Upper lobe of left lung (tissue), 6 donors: ENCODE data around the gene EAPP. TPM values are rescaled to one million over a fixed set of nuclear protein-coding genes. Genes with fewer than 3 reads are reported as not detected.
"Not testable (repeated sequence)": the region's sequence is repeated elsewhere in the genome, so short reads cannot be mapped to it uniquely, and the experiment has no call there.

Experiments used
- ATAC-seq, 2 donors: fragments of 200-7000 bp; cut with Tn5 transposase; one replicate each; pipeline ENCODE4 v1.9.1; 2022; ENCODE audit warnings: mild to moderate bottlenecking in 2 of 2, moderate library complexity in 2 of 2; ENCODE audit not compliant: low FRiP score in 2 of 2
- DNase-seq, 2 donors: peaks; one replicate each; pipeline ENCODE4 v3.0.0-alpha.2; 2019 to 2020
- H3K27ac ChIP-seq, 4 donors: fragments of 200-600 bp; sonication (generic); one replicate each; pipeline ENCODE4 v1.5.1; 2016 to 2019
- H3K27me3 ChIP-seq, 4 donors: fragments of 200-600 bp; sonication (generic); one replicate each; pipeline ENCODE4 v1.5.1; 2017 to 2019
- H3K36me3 ChIP-seq, 4 donors: fragments of 200-600 bp; sonication (generic); one replicate each; pipeline ENCODE4 v1.5.1; 2016 to 2019
- H3K4me1 ChIP-seq, 4 donors: fragments of 200-600 bp; sonication (generic); one replicate each; pipeline ENCODE4 v1.5.1; 2018 to 2019
- H3K4me3 ChIP-seq, 4 donors: fragments of 200-600 bp; sonication (generic); one replicate each; pipeline ENCODE4 v1.5.1; 2017 to 2019; ENCODE audit warnings: mild to moderate bottlenecking in 2 of 4, moderate library complexity in 1 of 4
- H3K9me3 ChIP-seq, 4 donors: fragments of 200-600 bp; sonication (generic); one replicate each; pipeline ENCODE4 v1.5.1; 2018 to 2019
- CTCF ChIP-seq, 6 experiments: fragments of 450-650 bp in 4 of 6; fragments of 200-600 bp in 2 of 6; sonication (generic) in 2 of 6; IDR thresholded peaks; one replicate each; pipeline ENCODE4 v1.5.1; 2016 to 2019; ENCODE audit warnings: antibody characterized with exemption in 6 of 6
- EP300 ChIP-seq, 4 donors: sonication (generic); formaldehyde crosslinking; IDR thresholded peaks; one replicate each; pipeline ENCODE4 v1.5.1; 2017; ENCODE audit warnings: antibody characterized with exemption in 4 of 4, control low read depth in 2 of 4
- POLR2A ChIP-seq, 4 donors: fragments of 450-650 bp; IDR thresholded peaks; one replicate each; pipeline ENCODE4 v1.5.1; 2016 to 2017; ENCODE audit warnings: antibody characterized with exemption in 4 of 4, mild to moderate bottlenecking in 2 of 4
- POLR2AphosphoS5 ChIP-seq, 2 donors: sonication (generic); formaldehyde crosslinking; IDR thresholded peaks; one replicate each; pipeline ENCODE4 v1.5.1; 2017; ENCODE audit warnings: antibody characterized with exemption in 2 of 2
- WGBS, 2 donors: methylation state at CpG; one replicate each; pipeline ENCODE4 v1.1.5; 2017 to 2018; 5-methylcytosine and 5-hydroxymethylcytosine counted together
- total RNA-seq, 6 donors: library from RNA; depleted of rRNA in 4 of 6; stranded (reverse); fragments of >200 nt in 4 of 6; gene quantifications; one replicate each; pipeline versions ENCODE4 v1.1.0 to v1.2.1, GENCODE V29; 2016 to 2021
- donor health status: DM: no; HTN: no; CAD: no; lungs with moderate emphysema.
- donor health status: DM: no; HTN: yes; CAD: no; lungs with severe emphysema.

Gene EAPP
- total RNA-seq, 6 donors from 2014 or later, result 12.5 to 30.6 (median 27.6) TPM

GRCh38 chr14:34522496-34522895 lies 17.0 kb downstream of the EAPP start:
- H3K27me3 ChIP-seq, result no peaks in the 10 kb centered on the region
- 47 to 72% methylated on average over 2 of the region's 2 CpGs for WGBS, 2 donors
- DNase-seq, result no peak
- H3K27ac ChIP-seq, result no peak overlapping the region
- TF ChIP-seq EP300 (IDR thresholded peaks at IDR 0.05) (no peak), POLR2A (IDR thresholded peaks at IDR 0.05) (no peak), POLR2AphosphoS5 (IDR thresholded peaks at IDR 0.05) (no peak), CTCF (IDR thresholded peaks at IDR 0.05) (no peak)
- H3K4me3 ChIP-seq, result no peak overlapping the region
- no peaks in the 10 kb centered on the region for H3K4me1 ChIP-seq
- ATAC-seq, result no peak
- H3K36me3 ChIP-seq, result peaks cover 70 to 100% (median 92%) of the 10 kb centered on the region in 4 donors
- no peaks in the 10 kb centered on the region for H3K9me3 ChIP-seq

DNA sequence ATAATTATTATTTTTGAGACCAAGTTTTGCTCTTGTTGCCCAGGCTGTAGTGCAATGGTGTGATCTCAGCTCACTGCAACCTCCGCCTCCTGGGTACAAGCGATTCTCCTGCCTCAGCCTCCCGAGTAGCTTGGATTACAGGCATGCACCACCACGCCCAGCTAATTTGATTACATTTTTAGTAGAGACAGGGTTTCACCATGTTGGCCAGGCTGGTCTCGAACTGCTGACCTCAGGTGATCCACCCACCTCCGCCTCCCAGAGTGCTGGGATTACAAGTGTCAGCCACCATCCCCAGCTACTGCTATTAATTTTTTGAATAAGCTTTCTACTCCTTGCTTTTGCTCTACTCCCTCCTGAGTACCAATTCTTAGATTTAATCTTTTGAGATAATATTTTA lies 18.4 kb downstream of the EAPP start:
- H3K4me3 ChIP-seq, ATAC-seq, H3K4me1 ChIP-seq, DNase-seq, H3K27me3 ChIP-seq, H3K27ac ChIP-seq, H3K9me3 ChIP-seq: not testable (repeated sequence)
- WGBS, 2 donors, result 97 to 99% methylated on average over 6 of the region's 6 CpGs
- H3K36me3 ChIP-seq, result peaks cover 57 to 97% (median 79%) of the 10 kb centered on the region in 4 donors

DNA sequence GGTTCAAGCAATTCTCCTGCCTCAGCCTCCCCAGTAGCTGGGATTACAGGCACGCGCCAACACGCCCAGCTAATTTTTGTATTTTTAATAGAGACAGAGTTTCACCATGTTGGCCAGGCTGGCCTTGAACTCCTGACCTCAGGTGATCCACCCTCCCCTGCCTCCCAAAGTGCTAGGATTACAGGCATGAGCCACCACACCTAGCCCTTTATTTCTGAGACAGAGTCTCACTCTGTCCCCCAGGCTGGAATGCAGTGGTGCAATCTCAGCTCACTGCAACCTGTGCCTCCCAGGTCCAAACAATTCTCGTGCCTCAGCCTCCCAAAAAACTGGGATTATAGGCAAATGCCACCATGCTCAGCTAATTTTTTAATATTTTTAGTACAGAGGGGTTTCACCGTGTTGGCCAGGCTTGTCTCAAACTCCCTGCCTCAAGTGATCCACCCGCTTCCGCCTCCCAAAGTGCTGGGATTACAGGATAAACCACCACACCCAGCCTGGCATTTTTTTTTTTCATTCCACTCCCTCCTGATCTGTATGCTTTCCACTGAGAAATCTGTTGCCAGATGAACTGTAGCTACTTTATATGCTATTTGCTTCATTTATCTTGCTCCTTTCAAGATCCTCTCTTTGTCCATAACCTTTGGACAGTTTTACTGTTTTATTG lies 19.1 kb downstream of the EAPP start:
- 93 to 98% methylated on average over 7 of the region's 7 CpGs for WGBS, 2 donors
- not testable (repeated sequence) for H3K4me1 ChIP-seq, H3K4me3 ChIP-seq, H3K27me3 ChIP-seq, DNase-seq, H3K9me3 ChIP-seq, ATAC-seq
- peaks cover 51 to 97% (median 72%) of the 10 kb centered on the region in 4 donors for H3K36me3 ChIP-seq
- H3K27ac ChIP-seq, result peak overlapping the region in 2 of 4 donors; percentile 9 to 49

DNA sequence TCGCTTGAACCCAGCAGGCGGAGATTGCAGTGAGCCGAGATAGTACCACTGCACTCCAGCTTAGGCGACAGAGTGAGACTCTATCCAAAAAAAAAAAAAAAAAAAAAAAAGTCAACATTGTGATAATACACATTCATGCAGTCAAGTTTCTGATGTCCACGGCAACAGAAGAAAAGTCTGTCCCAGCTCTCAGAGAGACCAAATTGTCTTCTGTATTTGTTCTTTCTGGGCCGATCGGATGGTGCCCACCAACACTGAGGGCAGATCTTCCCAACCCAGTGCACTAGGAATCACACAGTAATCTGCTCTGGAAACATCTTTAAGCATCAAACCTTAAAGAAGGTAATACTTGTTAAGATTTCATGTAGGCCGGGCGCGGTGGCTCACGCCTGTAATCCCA lies 31.6 kb downstream of the EAPP start:
- 96 to 97% methylated on average over 10 to 11 of the region's 11 CpGs for WGBS, 2 donors

GRCh38 chr14:34507459-34507858 lies 32.0 kb downstream of the EAPP start:
- Histone ChIP-seq H3K4me1 (no peaks in the 10 kb centered on the region), H3K9me3 (no peaks in the 10 kb centered on the region), H3K4me3 (no peak overlapping the region), H3K27me3 (no peaks in the 10 kb centered on the region), H3K36me3 (no peaks in the 10 kb centered on the region), H3K27ac (no peak overlapping the region)
- WGBS, 2 donors, result 83 to 86% methylated on average over 9 of the region's 9 CpGs
- ATAC-seq (no peak), DNase-seq (no peak)
- TF ChIP-seq POLR2AphosphoS5 (IDR thresholded peaks at IDR 0.05) (no peak), EP300 (IDR thresholded peaks at IDR 0.05) (no peak), POLR2A (IDR thresholded peaks at IDR 0.05) (no peak), CTCF (IDR thresholded peaks at IDR 0.05) (no peak)

More for the DNA sequence above, 31.6 kb downstream of the EAPP start:
- DNase-seq (no peak), ATAC-seq (no peak)
- H3K4me1 ChIP-seq, result no peaks in the 10 kb centered on the region
- H3K27me3 ChIP-seq, result no peaks in the 10 kb centered on the region
- H3K9me3 ChIP-seq, result no peaks in the 10 kb centered on the region
- no peak for TF ChIP-seq POLR2A (IDR thresholded peaks at IDR 0.05)
- TF ChIP-seq POLR2AphosphoS5 (IDR thresholded peaks at IDR 0.05), result no peak
- no peak for TF ChIP-seq CTCF (IDR thresholded peaks at IDR 0.05)
- TF ChIP-seq EP300 (IDR thresholded peaks at IDR 0.05), result no peak
- H3K4me3 ChIP-seq, result no peak overlapping the region
- H3K27ac ChIP-seq, result no peak overlapping the region
- H3K36me3 ChIP-seq, result no peaks in the 10 kb centered on the region

GRCh38 chr14:34505124-34505491 lies 34.4 kb downstream of the EAPP start:
- not testable (repeated sequence) for DNase-seq, H3K9me3 ChIP-seq, H3K27ac ChIP-seq, H3K4me1 ChIP-seq, H3K4me3 ChIP-seq, H3K36me3 ChIP-seq, ATAC-seq, H3K27me3 ChIP-seq
- WGBS, 2 donors, result 76 to 91% methylated on average over 5 of the region's 5 CpGs

- H3K36me3 ChIP-seq, DNase-seq, H3K4me3 ChIP-seq, ATAC-seq, H3K27me3 ChIP-seq, H3K4me1 ChIP-seq, H3K9me3 ChIP-seq, H3K27ac ChIP-seq: not testable (repeated sequence)
- WGBS, 2 donors, result 82 to 86% methylated on average over 9 of the region's 9 CpGs
Measured at GRCh38 chr14:34504027-34504426, 35.5 kb downstream of the EAPP start.
